Loucy (cell line): Measurements from ENCODE around the gene PRR29.
A peak's percentile ranks its signal among the peaks of the same experiment; 100 is the strongest.

Experiments used
- H2AFZ ChIP-seq: fragments of 200-600 bp; sonication (generic); 2 replicates; pipeline ENCODE4 v1.6.0; 2016; ENCODE audit warnings: antibody characterized with exemption, mild to moderate bottlenecking, low read length, moderate library complexity
- H3F3A ChIP-seq: fragments of 200-600 bp; 2 replicates; pipeline ENCODE4 v1.6.0; 2016; ENCODE audit warnings: antibody characterized with exemption, low read depth, mild to moderate bottlenecking
- H3K27me3 ChIP-seq: fragments of 200-600 bp; sonication (generic); 2 replicates; pipeline ENCODE4 v1.6.1; 2014; ENCODE audit warnings: low read length, mild to moderate bottlenecking; ENCODE audit not compliant: insufficient read depth, poor library complexity, severe bottlenecking
- H3K36me3 ChIP-seq: fragments of 200-600 bp; sonication (generic); 2 replicates; pipeline ENCODE4 v1.6.1; 2016; ENCODE audit warnings: low read length; ENCODE audit not compliant: insufficient read depth
- H3K4me1 ChIP-seq: fragments of 200-600 bp; sonication (generic); 2 replicates; pipeline ENCODE4 v1.5.1; 2014; ENCODE audit warnings: low read length, mild to moderate bottlenecking; ENCODE audit not compliant: insufficient read depth, poor library complexity, severe bottlenecking
- H3K4me2 ChIP-seq: fragments of 200-600 bp; sonication (generic); 2 replicates; pipeline ENCODE4 v1.6.0; 2014; ENCODE audit warnings: antibody characterized with exemption, low read length, low read depth, mild to moderate bottlenecking; ENCODE audit not compliant: poor library complexity, severe bottlenecking
- H3K4me3 ChIP-seq: fragments of 200-600 bp; sonication (generic); 2 replicates; pipeline ENCODE4 v1.5.1; 2014; ENCODE audit warnings: low read length, mild to moderate bottlenecking, mixed read lengths; ENCODE audit not compliant: poor library complexity, severe bottlenecking
- H3K79me2 ChIP-seq: fragments of 200-600 bp; sonication (generic); 2 replicates; pipeline ENCODE4 v1.6.1; 2014; ENCODE audit warnings: low read length; ENCODE audit not compliant: insufficient read depth
- H3K9ac ChIP-seq: fragments of 200-600 bp; sonication (generic); 2 replicates; pipeline ENCODE4 v1.6.0; 2014; ENCODE audit warnings: mild to moderate bottlenecking, low read depth, low read length, moderate library complexity; ENCODE audit not compliant: poor library complexity, severe bottlenecking
- H3K9me2 ChIP-seq: fragments of 200-600 bp; sonication (generic); replicated peaks from 2 replicates; pipeline ENCODE4 v1.6.1; 2016; ENCODE audit warnings: low read depth, low read length, mixed read lengths
- H3K9me3 ChIP-seq: fragments of 200-600 bp; sonication (generic); 2 replicates; pipeline ENCODE4 v1.6.1; 2014; ENCODE audit warnings: mild to moderate bottlenecking, antibody characterized with exemption, low read length, low read depth; ENCODE audit not compliant: insufficient read depth
- H4K20me1 ChIP-seq: fragments of 200-600 bp; sonication (generic); 2 replicates; pipeline ENCODE4 v1.6.0; 2014; ENCODE audit warnings: antibody characterized with exemption, low read length, mild to moderate bottlenecking; ENCODE audit not compliant: insufficient read depth, poor library complexity, severe bottlenecking
- EZH2phosphoT487 ChIP-seq: fragments of 200-600 bp; IDR thresholded peaks from 2 replicates; pipeline ENCODE4 v1.6.1; 2018; ENCODE audit warnings: antibody characterized with exemption, mild to moderate bottlenecking, moderate library complexity, borderline replicate concordance
- TF ChIP-seq, protein P1 (sequence below): fragments of 200-600 bp; sonication (generic); conservative IDR thresholded peaks from 2 replicates; pipeline ENCODE4 v1.5.1; 2014; ENCODE audit warnings: mild to moderate bottlenecking, antibody characterized with exemption, low read length

The PRR29 gene

DNA sequence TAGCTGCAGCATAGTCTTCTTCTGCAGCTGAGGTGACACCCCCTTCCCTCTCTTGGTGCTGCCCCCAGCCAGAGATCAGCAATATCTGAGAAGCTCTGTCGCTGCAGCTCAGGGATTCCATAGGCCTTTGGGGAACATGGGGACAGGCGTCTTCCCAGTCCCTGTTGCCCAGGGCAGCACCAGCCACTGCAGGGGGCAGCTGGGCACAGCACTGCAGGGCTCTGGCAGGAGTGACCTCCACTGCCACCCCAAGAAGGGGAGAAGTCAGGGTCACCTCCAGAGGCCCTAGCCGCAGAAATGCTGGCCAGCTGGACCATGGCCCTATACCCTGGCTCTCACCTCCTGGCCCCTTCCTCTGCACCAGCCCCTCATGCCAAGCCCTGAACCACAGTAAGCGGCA, 42.4 kb upstream of the PRR29 start:
- Histone ChIP-seq H3K4me3 (no peak overlapping the region), H3F3A (peaks cover 9% of the 10 kb centered on the region; the same call in 1 of the 2 replicates), H3K9me2 (no peaks in the 10 kb centered on the region), H3K4me2 (no peak overlapping the region), H3K9me3 (no peaks in the 10 kb centered on the region), H3K36me3 (no peaks in the 10 kb centered on the region), H3K27me3 (no peaks in the 10 kb centered on the region), H3K9ac (peak overlapping the region; percentile 76), H3K4me1 (peaks cover 58% of the 10 kb centered on the region), H4K20me1 (no peaks in the 10 kb centered on the region), H3K79me2 (no peaks in the 10 kb centered on the region), H2AFZ (no peak overlapping the region)
- TF ChIP-seq, protein P1, sequence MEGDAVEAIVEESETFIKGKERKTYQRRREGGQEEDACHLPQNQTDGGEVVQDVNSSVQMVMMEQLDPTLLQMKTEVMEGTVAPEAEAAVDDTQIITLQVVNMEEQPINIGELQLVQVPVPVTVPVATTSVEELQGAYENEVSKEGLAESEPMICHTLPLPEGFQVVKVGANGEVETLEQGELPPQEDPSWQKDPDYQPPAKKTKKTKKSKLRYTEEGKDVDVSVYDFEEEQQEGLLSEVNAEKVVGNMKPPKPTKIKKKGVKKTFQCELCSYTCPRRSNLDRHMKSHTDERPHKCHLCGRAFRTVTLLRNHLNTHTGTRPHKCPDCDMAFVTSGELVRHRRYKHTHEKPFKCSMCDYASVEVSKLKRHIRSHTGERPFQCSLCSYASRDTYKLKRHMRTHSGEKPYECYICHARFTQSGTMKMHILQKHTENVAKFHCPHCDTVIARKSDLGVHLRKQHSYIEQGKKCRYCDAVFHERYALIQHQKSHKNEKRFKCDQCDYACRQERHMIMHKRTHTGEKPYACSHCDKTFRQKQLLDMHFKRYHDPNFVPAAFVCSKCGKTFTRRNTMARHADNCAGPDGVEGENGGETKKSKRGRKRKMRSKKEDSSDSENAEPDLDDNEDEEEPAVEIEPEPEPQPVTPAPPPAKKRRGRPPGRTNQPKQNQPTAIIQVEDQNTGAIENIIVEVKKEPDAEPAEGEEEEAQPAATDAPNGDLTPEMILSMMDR: no peak
- TF ChIP-seq EZH2phosphoT487: no peak

DNA sequence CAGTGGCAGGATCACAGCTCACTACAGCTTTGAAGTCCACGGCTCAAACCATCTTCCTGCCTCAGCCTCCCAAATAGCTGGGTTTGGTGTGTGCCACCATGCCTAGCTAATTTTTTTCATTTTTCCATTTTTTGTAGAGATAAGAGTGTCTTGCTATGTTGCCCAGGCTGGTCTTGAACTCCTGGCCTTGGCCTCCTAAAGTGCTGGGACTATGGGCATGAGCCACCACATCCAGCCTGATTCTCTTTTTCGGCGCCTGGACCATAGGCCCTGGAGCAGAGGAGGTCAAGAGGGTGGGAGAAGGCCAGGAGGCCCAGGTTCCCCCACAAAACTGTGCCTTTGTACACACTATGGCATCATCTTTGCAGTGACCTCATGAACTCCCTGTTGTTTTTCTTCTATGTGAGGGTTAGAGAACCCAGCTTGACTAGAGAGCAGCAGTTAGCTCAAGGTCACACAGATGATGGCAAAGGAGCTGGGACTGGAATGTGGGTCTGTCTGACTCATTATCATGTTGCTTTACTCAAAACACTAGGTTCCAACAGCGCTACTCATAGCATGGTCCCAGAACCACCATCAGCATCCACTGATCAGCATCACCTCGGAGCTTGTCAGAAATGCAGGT, 41.7 kb upstream of the PRR29 start:
- no peak for TF ChIP-seq EZH2phosphoT487
- TF ChIP-seq, protein P1: no peak

DNA sequence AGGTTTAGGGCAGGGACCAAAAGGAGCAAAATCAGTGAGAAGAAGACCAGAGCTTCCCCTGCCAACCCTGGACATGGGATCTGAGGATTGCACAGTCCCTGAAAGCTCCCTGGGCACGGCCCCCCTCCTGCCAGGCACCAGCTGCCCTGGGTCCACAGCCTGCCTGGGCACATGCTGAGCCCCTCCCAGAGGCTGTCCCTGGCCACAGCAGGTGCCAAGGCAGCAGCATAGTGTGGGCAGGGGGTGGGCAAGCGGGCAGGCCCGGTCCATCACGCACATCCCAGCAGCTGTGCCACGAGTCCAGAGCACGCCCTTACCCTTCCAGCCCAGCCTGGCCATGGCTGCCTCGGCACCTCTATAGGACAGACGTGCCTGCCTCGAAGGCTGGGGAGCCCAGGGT, 38.1 kb upstream of the PRR29 start:
- H3F3A ChIP-seq: peaks cover under 1% of the 10 kb centered on the region; the same call in 1 of the 2 replicates
- H3K4me2 ChIP-seq: no peak overlapping the region
- H3K9ac ChIP-seq: no peak overlapping the region
- no peak for TF ChIP-seq EZH2phosphoT487
- TF ChIP-seq, protein P1: no peak
- H3K79me2 ChIP-seq: no peaks in the 10 kb centered on the region
- H4K20me1 ChIP-seq: no peaks in the 10 kb centered on the region
- H3K9me2 ChIP-seq: no peaks in the 10 kb centered on the region
- H3K4me1 ChIP-seq: peaks cover 18% of the 10 kb centered on the region
- H3K4me3 ChIP-seq: no peak overlapping the region
- H3K9me3 ChIP-seq: no peaks in the 10 kb centered on the region
- no peaks in the 10 kb centered on the region for H3K36me3 ChIP-seq
- no peak overlapping the region for H2AFZ ChIP-seq
- H3K27me3 ChIP-seq: no peaks in the 10 kb centered on the region

More for the DNA sequence above, 41.7 kb upstream of the PRR29 start:
- H3K4me3 ChIP-seq: no peak overlapping the region
- no peaks in the 10 kb centered on the region for H3K9me2 ChIP-seq
- H3K27me3 ChIP-seq: no peaks in the 10 kb centered on the region
- H3K36me3 ChIP-seq: no peaks in the 10 kb centered on the region
- H3K9ac ChIP-seq: peak overlapping the region; percentile 76
- H3K4me1 ChIP-seq: peaks cover 53% of the 10 kb centered on the region
- H2AFZ ChIP-seq: no peak overlapping the region
- peaks cover 9% of the 10 kb centered on the region; the same call in 1 of the 2 replicates for H3F3A ChIP-seq
- no peaks in the 10 kb centered on the region for H4K20me1 ChIP-seq
- no peak overlapping the region for H3K4me2 ChIP-seq
- no peaks in the 10 kb centered on the region for H3K9me3 ChIP-seq
- H3K79me2 ChIP-seq: no peaks in the 10 kb centered on the region
